GM21447 (cell line): ENCODE data around the gene SPINT1.

Source experiments
- ATAC-seq: cut with Tn5 transposase; IDR thresholded peaks from one replicate; pipeline ENCODE4 v1.9.1; 2021; ENCODE audit not compliant: unreplicated experiment

Gene SPINT1

GRCh38 chr15:40891810-40892446, 48.1 kb downstream of the SPINT1 start:
- no peak for ATAC-seq

GRCh38 chr15:40892447-40893012, 48.7 kb downstream of the SPINT1 start:
- ATAC-seq: no peak

GRCh38 chr15:40893019-40893670, 49.3 kb downstream of the SPINT1 start:
- no peak for ATAC-seq

GRCh38 chr15:40893733-40894680, 50.2 kb downstream of the SPINT1 start, which contains the start of gene VPS18:
VPS18 (plus strand) TSS chr15:40894450; CDS start chr15:40894769, 319 bp downstream.
- peak; percentile 82 for ATAC-seq

GRCh38 chr15:40894681-40895448, 51.0 kb downstream of the SPINT1 start:
- peak; percentile 28 for ATAC-seq

GRCh38 chr15:40899536-40900207, 55.8 kb downstream of the SPINT1 start:
- no peak for ATAC-seq

- no peak for ATAC-seq
These were observed 56.6 kb downstream of the SPINT1 start for GRCh38 chr15:40900256-40901052.

- ATAC-seq: no peak
These were observed 57.2 kb downstream of the SPINT1 start for GRCh38 chr15:40901053-40901443.

GRCh38 chr15:40902605-40903561, 59.0 kb downstream of the SPINT1 start:
- ATAC-seq: no peak

- no peak for ATAC-seq
These were observed 60.8 kb downstream of the SPINT1 start for GRCh38 chr15:40904552-40905201.

- ATAC-seq: peak; percentile 66
These were observed 62.5 kb downstream of the SPINT1 start for GRCh38 chr15:40906091-40906990.

GRCh38 chr15:40906991-40907802, 63.3 kb downstream of the SPINT1 start:
- ATAC-seq: peak; percentile 22
